Right cardiac atrium (tissue), 5 donors: ENCODE data around the gene ZNF557. TPM values are rescaled to one million over a fixed set of nuclear protein-coding genes. Genes with fewer than 3 reads are reported as not detected.

ENCODE experiments used
- ATAC-seq, 2 donors: fragments of 200-7000 bp; cut with Tn5 transposase; one replicate each; pipeline versions ENCODE4 v1.8.0 to v1.9.1; 2020; ENCODE audit warnings: moderate library complexity in 2 of 2, mild to moderate bottlenecking in 1 of 2
- DNase-seq, 3 donors: peaks; one replicate each; pipeline ENCODE4 v3.0.0-alpha.2; 2020
- H3K27ac ChIP-seq: one replicate; pipeline ENCODE4 v1.5.1; 2013; ENCODE audit warnings: mild to moderate bottlenecking, low read length, control low read depth, moderate library complexity
- H3K27me3 ChIP-seq: one replicate; pipeline ENCODE4 v1.6.1; 2013; ENCODE audit not compliant: control insufficient read depth, insufficient read depth
- H3K4me1 ChIP-seq: one replicate; pipeline ENCODE4 v1.6.1; 2013; ENCODE audit warnings: low read length; ENCODE audit not compliant: control insufficient read depth, insufficient read depth
- H3K4me3 ChIP-seq: one replicate; pipeline ENCODE4 v1.5.1; 2013; ENCODE audit warnings: low read length, control low read depth
- H3K9me3 ChIP-seq: one replicate; pipeline ENCODE4 v1.6.1; 2013; ENCODE audit warnings: low read length; ENCODE audit not compliant: control insufficient read depth
- WGBS: extraction: QIAGEN DNeasy Blood & Tissue Kit; methylation state at CpG from one replicate; pipeline ENCODE4 v1.1.7; 2013; 5-methylcytosine and 5-hydroxymethylcytosine counted together
- intact Hi-C, 4 donors: fragments of 100-400 bp; cut with DNase I; formaldehyde crosslinking; loops; one replicate each; pipeline versions ENCODE4 v1.11.0 to v1.14.0; 2022 to 2023
- polyA plus RNA-seq: library from polyadenylated mRNA; stranded (reverse); fragments of 200-250 nt; gene quantifications from one replicate; pipeline ENCODE4 v1.2.3, GENCODE V29; 2013
- total RNA-seq, 4 donors: library from RNA; stranded (reverse); fragmentation: NEBNext Ultra II Directional; extraction: Animal tissue kit (Norgen Biotek cat#: 25700); gene quantifications; one replicate each; pipeline ENCODE4 v1.2.1, GENCODE V29; 2021
- donor health status: healthy with polysubstance abuse.
- donor health status: DM: no; HTN: yes; CAD: no.
- donor health status: DM: no; HTN: no; CAD: no.
- donor health status: DM: no; HTN: yes; CAD: no; lungs with severe emphysema.
- donor health status: DM: yes; HTN: yes; CAD: no.

ZNF557 gene
- total and polyA plus RNA-seq, 5 donors, result 2.3 to 5.8 (median 5.0) TPM

- Histone ChIP-seq H3K4me3 (no peak overlapping the region), H3K4me1 (peaks cover 3% of the 10 kb centered on the region), H3K27ac (no peak overlapping the region), H3K27me3 (no peaks in the 10 kb centered on the region), H3K9me3 (peaks cover 11% of the 10 kb centered on the region)
- ATAC-seq (no peak), DNase-seq (no peak)
- WGBS, result 98% methylated on average over 29 of the region's 29 CpGs
- intact Hi-C loops, result no loop called here
These were observed 5.3 kb downstream of the ZNF557 start for GRCh38 chr19:7074705-7075282.

GRCh38 chr19:7076151-7076550 is 6.6 kb downstream of the ZNF557 start:
- Histone ChIP-seq H3K27me3 (no peaks in the 10 kb centered on the region), H3K4me3 (no peak overlapping the region), H3K27ac (no peak overlapping the region), H3K4me1 (no peaks in the 10 kb centered on the region), H3K9me3 (peaks cover 22% of the 10 kb centered on the region)
- intact Hi-C loops, result no loop called here
- WGBS, result 98% methylated on average over 6 of the region's 6 CpGs
- ATAC-seq, result no peak
- no peak for DNase-seq

GRCh38 chr19:7078008-7078407 is 8.5 kb downstream of the ZNF557 start:
- ATAC-seq (no peak), DNase-seq (no peak)
- 97% methylated on average over 2 of the region's 2 CpGs for WGBS
- intact Hi-C loops, result no loop called here
- H3K4me1 ChIP-seq, result no peaks in the 10 kb centered on the region
- peaks cover 29% of the 10 kb centered on the region for H3K9me3 ChIP-seq
- no peak overlapping the region for H3K27ac ChIP-seq
- no peaks in the 10 kb centered on the region for H3K27me3 ChIP-seq
- no peak overlapping the region for H3K4me3 ChIP-seq

- intact Hi-C loops, result no loop called here
- peaks cover 41% of the 10 kb centered on the region for H3K9me3 ChIP-seq
- 98% methylated on average over 15 of the region's 15 CpGs for WGBS
- H3K27ac ChIP-seq, result no peak overlapping the region
- DNase-seq, result no peak
- H3K27me3 ChIP-seq, result no peaks in the 10 kb centered on the region
- no peak for ATAC-seq
- no peaks in the 10 kb centered on the region for H3K4me1 ChIP-seq
- H3K4me3 ChIP-seq, result peak overlapping the region; percentile 33
These were observed 13.8 kb downstream of the ZNF557 start for GRCh38 chr19:7083076-7083956.

- Histone ChIP-seq H3K4me1 (no peaks in the 10 kb centered on the region), H3K9me3 (peaks cover 15% of the 10 kb centered on the region), H3K27me3 (no peaks in the 10 kb centered on the region), H3K27ac (no peak overlapping the region), H3K4me3 (no peak overlapping the region)
- DNase-seq, result no peak
- WGBS, result 93% methylated on average over 6 of the region's 6 CpGs
- intact Hi-C loops, result no loop called here
- ATAC-seq, result no peak
These were observed 19.5 kb downstream of the ZNF557 start for GRCh38 chr19:7088999-7089398.

GRCh38 chr19:7098096-7098495 is 28.6 kb downstream of the ZNF557 start:
- no peak for ATAC-seq
- no peak overlapping the region for H3K27ac ChIP-seq
- no peaks in the 10 kb centered on the region for H3K9me3 ChIP-seq
- intact Hi-C loops, result no loop called here
- 97% methylated on average over 3 of the region's 3 CpGs for WGBS
- no peaks in the 10 kb centered on the region for H3K27me3 ChIP-seq
- no peak for DNase-seq
- no peaks in the 10 kb centered on the region for H3K4me1 ChIP-seq
- H3K4me3 ChIP-seq, result no peak overlapping the region

- ATAC-seq, result peak; percentile 95 to 97
- Histone ChIP-seq H3K27me3 (no peaks in the 10 kb centered on the region), H3K9me3 (no peaks in the 10 kb centered on the region), H3K4me1 (no peaks in the 10 kb centered on the region), H3K4me3 (peak overlapping the region; percentile 44), H3K27ac (peak overlapping the region; percentile 94)
- WGBS, result under 1% methylated on average over 78 of the region's 78 CpGs
- peak; percentile 94 to 98 (median 96) for DNase-seq
- intact Hi-C loops, result no loop called here
These were observed 29.4 kb downstream of the ZNF557 start for GRCh38 chr19:7098701-7099596.

GRCh38 chr19:7099597-7099921 is 30.1 kb downstream of the ZNF557 start:
- Histone ChIP-seq H3K27me3 (no peaks in the 10 kb centered on the region), H3K4me3 (peak overlapping the region; percentile 44), H3K27ac (peak overlapping the region; percentile 94), H3K9me3 (no peaks in the 10 kb centered on the region), H3K4me1 (no peaks in the 10 kb centered on the region)
- DNase-seq (no peak), ATAC-seq (no peak)
- intact Hi-C loops, result no loop called here
- 12% methylated on average over 9 of the region's 9 CpGs for WGBS

GRCh38 chr19:7101498-7102253 is 32.2 kb downstream of the ZNF557 start:
- intact Hi-C loops, result loop anchor here in 3 of 4 donors (1.0 to 10.0 kb wide), 3 partner anchors 239 to 703 kb away; no protein-coding TSS in a partner anchor
- ATAC-seq (no peak), DNase-seq (no peak)
- WGBS, result 61% methylated on average over 19 of the region's 19 CpGs
- Histone ChIP-seq H3K4me3 (no peak overlapping the region), H3K4me1 (no peaks in the 10 kb centered on the region), H3K27me3 (no peaks in the 10 kb centered on the region), H3K27ac (no peak overlapping the region), H3K9me3 (no peaks in the 10 kb centered on the region)

GRCh38 chr19:7104747-7105447 is 35.4 kb downstream of the ZNF557 start:
- Histone ChIP-seq H3K4me1 (no peaks in the 10 kb centered on the region), H3K27me3 (no peaks in the 10 kb centered on the region), H3K9me3 (no peaks in the 10 kb centered on the region), H3K27ac (no peak overlapping the region), H3K4me3 (no peak overlapping the region)
- ATAC-seq (peak in 1 of 2 donors; percentile 30), DNase-seq (no peak)
- intact Hi-C loops, result loop anchor here in 2 of 4 donors (5.0 to 10.0 kb wide), 2 partner anchors 42 to 700 kb away; no protein-coding TSS in a partner anchor
